GM12878 (cell line): ENCODE results near the gene PATL1. TPM values are rescaled to one million over a fixed set of nuclear protein-coding genes. Genes with fewer than 3 reads are reported as not detected.

Experiments
- ATF7 ChIP-seq: fragments of 450-650 bp; IDR thresholded peaks from 2 replicates; pipeline ENCODE4 v1.6.1; 2016; ENCODE audit warnings: low read depth, mild to moderate bottlenecking
- BCL11A ChIP-seq: IDR thresholded peaks from 2 replicates; pipeline ENCODE4 v1.6.1; 2011; ENCODE audit warnings: low read depth, low read length
- JUNB ChIP-seq: IDR thresholded peaks from 2 replicates; pipeline ENCODE4 v1.6.1; 2016; ENCODE audit warnings: antibody characterized with exemption, mild to moderate bottlenecking
- MYB ChIP-seq: fragments of 150-350 bp; IDR thresholded peaks from 2 replicates; pipeline ENCODE4 v1.6.1; 2014; ENCODE audit warnings: mild to moderate bottlenecking, low read depth, low read length, borderline replicate concordance
- NR2C1 ChIP-seq: fragments of 450-650 bp; IDR thresholded peaks from 2 replicates; pipeline ENCODE4 v1.6.1; 2017; ENCODE audit warnings: antibody characterized with exemption, mild to moderate bottlenecking, moderate library complexity
- POLR2AphosphoS5 ChIP-seq: IDR thresholded peaks from 2 replicates; pipeline ENCODE4 v1.6.1; 2011; ENCODE audit warnings: mild to moderate bottlenecking, low read length, inconsistent platforms
- SMARCA5 ChIP-seq: fragments of 450-650 bp; IDR thresholded peaks from 2 replicates; pipeline ENCODE4 v1.6.1; 2017; ENCODE audit warnings: mild to moderate bottlenecking
- ZSCAN29 ChIP-seq: fragments of 450-650 bp; IDR thresholded peaks from 2 replicates; pipeline ENCODE4 v1.6.1; 2017; ENCODE audit warnings: mild to moderate bottlenecking, moderate library complexity
- polyA plus RNA-seq, 11 experiments: library from polyadenylated mRNA; depleted of rRNA in 4 of 11; unstranded in 6 of 11; stranded (reverse) in 5 of 11; fragments of >200 nt; fragmentation: Nextera tagmentation in 4 of 11; fragmentation: Illumina TruSeq in 1 of 11; extraction: Ambion mirVana in 4 of 11; extraction: Trizol in 1 of 11; gene quantifications; 1 replicate in 1 of 11; 2 replicates in 10 of 11; pipeline versions ENCODE4 v1.2.1 to v1.2.3, GENCODE V29; 2011 to 2016; ENCODE audit warnings: inconsistent platforms in 2 of 11, missing spikeins in 2 of 11, low read depth in 1 of 11
- total RNA-seq, 4 experiments: library from RNA; depleted of rRNA in 3 of 4; stranded (reverse); fragments of >200 nt in 3 of 4; fragmentation: Illumina TruSeq in 1 of 4; extraction: Trizol in 1 of 4; gene quantifications; 2 replicates each; pipeline versions ENCODE4 v1.2.1 to v1.2.3, GENCODE V29; 2013 to 2021
- TF ChIP-seq, protein P1 (sequence below): fragments of 450-650 bp; IDR thresholded peaks from 2 replicates; pipeline ENCODE4 v1.6.1; 2017; ENCODE audit warnings: mild to moderate bottlenecking, moderate library complexity
- TF ChIP-seq, protein P2 (sequence below): fragments of 450-650 bp; IDR thresholded peaks from 2 replicates; pipeline ENCODE4 v1.6.1; 2016; ENCODE audit warnings: mild to moderate bottlenecking, moderate library complexity, borderline replicate concordance
- TF ChIP-seq, protein P3 (sequence below): fragments of 450-650 bp; IDR thresholded peaks from 2 replicates; pipeline ENCODE4 v1.6.1; 2016; ENCODE audit warnings: mild to moderate bottlenecking
- TF ChIP-seq, protein P4 (sequence below): fragments of 150-350 bp; IDR thresholded peaks from 2 replicates; pipeline ENCODE4 v1.6.1; 2014; ENCODE audit warnings: mild to moderate bottlenecking, low read depth, low read length
- TF ChIP-seq, protein P5 (sequence below): fragments of 450-650 bp; IDR thresholded peaks from 2 replicates; pipeline ENCODE4 v1.6.1; 2017; ENCODE audit warnings: low read depth, mild to moderate bottlenecking, moderate library complexity

PATL1 gene
- total and polyA plus RNA-seq, 10 of the 15 experiments (the other 5 are each of a cell fraction or from before 2014, with no cell fraction given) = 5.3 to 62.0 (median 14.9) TPM

DNA sequence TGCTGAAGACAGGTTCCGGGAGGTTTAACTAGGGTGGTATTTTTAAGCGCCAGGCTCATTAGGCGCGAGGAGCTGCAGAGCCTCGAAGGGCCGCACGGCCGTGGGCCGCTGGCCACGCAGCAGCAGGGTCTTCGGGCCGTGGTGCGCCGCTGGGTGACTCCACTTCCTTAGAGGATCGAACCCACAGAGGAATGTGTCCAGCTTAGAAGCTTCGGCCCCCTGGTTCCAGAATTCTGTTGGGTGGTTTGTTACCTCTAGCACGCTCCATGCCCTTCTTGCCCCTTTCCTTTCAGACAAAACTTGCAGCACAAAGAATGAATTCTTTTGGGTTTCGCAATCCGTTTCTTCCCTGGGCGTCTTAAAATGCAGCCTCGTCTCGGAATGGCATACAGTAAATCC is 773 bp upstream of the PATL1 start (continued):
- TF ChIP-seq, protein P1, sequence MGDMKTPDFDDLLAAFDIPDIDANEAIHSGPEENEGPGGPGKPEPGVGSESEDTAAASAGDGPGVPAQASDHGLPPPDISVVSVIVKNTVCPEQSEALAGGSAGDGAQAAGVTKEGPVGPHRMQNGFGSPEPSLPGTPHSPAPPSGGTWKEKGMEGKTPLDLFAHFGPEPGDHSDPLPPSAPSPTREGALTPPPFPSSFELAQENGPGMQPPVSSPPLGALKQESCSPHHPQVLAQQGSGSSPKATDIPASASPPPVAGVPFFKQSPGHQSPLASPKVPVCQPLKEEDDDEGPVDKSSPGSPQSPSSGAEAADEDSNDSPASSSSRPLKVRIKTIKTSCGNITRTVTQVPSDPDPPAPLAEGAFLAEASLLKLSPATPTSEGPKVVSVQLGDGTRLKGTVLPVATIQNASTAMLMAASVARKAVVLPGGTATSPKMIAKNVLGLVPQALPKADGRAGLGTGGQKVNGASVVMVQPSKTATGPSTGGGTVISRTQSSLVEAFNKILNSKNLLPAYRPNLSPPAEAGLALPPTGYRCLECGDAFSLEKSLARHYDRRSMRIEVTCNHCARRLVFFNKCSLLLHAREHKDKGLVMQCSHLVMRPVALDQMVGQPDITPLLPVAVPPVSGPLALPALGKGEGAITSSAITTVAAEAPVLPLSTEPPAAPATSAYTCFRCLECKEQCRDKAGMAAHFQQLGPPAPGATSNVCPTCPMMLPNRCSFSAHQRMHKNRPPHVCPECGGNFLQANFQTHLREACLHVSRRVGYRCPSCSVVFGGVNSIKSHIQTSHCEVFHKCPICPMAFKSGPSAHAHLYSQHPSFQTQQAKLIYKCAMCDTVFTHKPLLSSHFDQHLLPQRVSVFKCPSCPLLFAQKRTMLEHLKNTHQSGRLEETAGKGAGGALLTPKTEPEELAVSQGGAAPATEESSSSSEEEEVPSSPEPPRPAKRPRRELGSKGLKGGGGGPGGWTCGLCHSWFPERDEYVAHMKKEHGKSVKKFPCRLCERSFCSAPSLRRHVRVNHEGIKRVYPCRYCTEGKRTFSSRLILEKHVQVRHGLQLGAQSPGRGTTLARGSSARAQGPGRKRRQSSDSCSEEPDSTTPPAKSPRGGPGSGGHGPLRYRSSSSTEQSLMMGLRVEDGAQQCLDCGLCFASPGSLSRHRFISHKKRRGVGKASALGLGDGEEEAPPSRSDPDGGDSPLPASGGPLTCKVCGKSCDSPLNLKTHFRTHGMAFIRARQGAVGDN = 0 out of 2 replicates have a peak, but pooled peaks have one; percentile 67
- TF ChIP-seq ATF7 = no peak
- TF ChIP-seq SMARCA5 = 0 out of 2 replicates have a peak, but pooled peaks have one; percentile 16
- TF ChIP-seq, protein P2, sequence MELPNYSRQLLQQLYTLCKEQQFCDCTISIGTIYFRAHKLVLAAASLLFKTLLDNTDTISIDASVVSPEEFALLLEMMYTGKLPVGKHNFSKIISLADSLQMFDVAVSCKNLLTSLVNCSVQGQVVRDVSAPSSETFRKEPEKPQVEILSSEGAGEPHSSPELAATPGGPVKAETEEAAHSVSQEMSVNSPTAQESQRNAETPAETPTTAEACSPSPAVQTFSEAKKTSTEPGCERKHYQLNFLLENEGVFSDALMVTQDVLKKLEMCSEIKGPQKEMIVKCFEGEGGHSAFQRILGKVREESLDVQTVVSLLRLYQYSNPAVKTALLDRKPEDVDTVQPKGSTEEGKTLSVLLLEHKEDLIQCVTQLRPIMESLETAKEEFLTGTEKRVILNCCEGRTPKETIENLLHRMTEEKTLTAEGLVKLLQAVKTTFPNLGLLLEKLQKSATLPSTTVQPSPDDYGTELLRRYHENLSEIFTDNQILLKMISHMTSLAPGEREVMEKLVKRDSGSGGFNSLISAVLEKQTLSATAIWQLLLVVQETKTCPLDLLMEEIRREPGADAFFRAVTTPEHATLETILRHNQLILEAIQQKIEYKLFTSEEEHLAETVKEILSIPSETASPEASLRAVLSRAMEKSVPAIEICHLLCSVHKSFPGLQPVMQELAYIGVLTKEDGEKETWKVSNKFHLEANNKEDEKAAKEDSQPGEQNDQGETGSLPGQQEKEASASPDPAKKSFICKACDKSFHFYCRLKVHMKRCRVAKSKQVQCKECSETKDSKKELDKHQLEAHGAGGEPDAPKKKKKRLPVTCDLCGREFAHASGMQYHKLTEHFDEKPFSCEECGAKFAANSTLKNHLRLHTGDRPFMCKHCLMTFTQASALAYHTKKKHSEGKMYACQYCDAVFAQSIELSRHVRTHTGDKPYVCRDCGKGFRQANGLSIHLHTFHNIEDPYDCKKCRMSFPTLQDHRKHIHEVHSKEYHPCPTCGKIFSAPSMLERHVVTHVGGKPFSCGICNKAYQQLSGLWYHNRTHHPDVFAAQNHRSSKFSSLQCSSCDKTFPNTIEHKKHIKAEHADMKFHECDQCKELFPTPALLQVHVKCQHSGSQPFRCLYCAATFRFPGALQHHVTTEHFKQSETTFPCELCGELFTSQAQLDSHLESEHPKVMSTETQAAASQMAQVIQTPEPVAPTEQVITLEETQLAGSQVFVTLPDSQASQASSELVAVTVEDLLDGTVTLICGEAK = 0 out of 2 replicates have a peak, but pooled peaks have one; percentile 30
- TF ChIP-seq POLR2AphosphoS5 = peak; percentile 8; the same call in 1 of the 2 replicates
- TF ChIP-seq, protein P3, sequence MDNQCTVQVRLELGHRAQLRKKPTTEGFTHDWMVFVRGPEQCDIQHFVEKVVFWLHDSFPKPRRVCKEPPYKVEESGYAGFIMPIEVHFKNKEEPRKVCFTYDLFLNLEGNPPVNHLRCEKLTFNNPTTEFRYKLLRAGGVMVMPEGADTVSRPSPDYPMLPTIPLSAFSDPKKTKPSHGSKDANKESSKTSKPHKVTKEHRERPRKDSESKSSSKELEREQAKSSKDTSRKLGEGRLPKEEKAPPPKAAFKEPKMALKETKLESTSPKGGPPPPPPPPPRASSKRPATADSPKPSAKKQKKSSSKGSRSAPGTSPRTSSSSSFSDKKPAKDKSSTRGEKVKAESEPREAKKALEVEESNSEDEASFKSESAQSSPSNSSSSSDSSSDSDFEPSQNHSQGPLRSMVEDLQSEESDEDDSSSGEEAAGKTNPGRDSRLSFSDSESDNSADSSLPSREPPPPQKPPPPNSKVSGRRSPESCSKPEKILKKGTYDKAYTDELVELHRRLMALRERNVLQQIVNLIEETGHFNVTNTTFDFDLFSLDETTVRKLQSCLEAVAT = peak; percentile 94
- no peak for TF ChIP-seq ZSCAN29
- no peak for TF ChIP-seq JUNB
- TF ChIP-seq, protein P4, sequence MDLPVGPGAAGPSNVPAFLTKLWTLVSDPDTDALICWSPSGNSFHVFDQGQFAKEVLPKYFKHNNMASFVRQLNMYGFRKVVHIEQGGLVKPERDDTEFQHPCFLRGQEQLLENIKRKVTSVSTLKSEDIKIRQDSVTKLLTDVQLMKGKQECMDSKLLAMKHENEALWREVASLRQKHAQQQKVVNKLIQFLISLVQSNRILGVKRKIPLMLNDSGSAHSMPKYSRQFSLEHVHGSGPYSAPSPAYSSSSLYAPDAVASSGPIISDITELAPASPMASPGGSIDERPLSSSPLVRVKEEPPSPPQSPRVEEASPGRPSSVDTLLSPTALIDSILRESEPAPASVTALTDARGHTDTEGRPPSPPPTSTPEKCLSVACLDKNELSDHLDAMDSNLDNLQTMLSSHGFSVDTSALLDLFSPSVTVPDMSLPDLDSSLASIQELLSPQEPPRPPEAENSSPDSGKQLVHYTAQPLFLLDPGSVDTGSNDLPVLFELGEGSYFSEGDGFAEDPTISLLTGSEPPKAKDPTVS = no peak
- no peak for TF ChIP-seq NR2C1
- TF ChIP-seq, protein P5, sequence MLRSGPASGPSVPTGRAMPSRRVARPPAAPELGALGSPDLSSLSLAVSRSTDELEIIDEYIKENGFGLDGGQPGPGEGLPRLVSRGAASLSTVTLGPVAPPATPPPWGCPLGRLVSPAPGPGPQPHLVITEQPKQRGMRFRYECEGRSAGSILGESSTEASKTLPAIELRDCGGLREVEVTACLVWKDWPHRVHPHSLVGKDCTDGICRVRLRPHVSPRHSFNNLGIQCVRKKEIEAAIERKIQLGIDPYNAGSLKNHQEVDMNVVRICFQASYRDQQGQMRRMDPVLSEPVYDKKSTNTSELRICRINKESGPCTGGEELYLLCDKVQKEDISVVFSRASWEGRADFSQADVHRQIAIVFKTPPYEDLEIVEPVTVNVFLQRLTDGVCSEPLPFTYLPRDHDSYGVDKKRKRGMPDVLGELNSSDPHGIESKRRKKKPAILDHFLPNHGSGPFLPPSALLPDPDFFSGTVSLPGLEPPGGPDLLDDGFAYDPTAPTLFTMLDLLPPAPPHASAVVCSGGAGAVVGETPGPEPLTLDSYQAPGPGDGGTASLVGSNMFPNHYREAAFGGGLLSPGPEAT = peak; percentile 24; the same call in 1 of the 2 replicates
- TF ChIP-seq BCL11A = no peak
- no peak for TF ChIP-seq MYB
